ENCODE results near the gene GMFB. TPM values are rescaled to one million over a fixed set of nuclear protein-coding genes. Genes with fewer than 3 reads are reported as not detected.

The GMFB gene
- total RNA-seq (2022; extraction: Qiagen RNA extraction) = 33.4 to 93.4 TPM (median 42.3 TPM) in 5 replicates

DNA sequence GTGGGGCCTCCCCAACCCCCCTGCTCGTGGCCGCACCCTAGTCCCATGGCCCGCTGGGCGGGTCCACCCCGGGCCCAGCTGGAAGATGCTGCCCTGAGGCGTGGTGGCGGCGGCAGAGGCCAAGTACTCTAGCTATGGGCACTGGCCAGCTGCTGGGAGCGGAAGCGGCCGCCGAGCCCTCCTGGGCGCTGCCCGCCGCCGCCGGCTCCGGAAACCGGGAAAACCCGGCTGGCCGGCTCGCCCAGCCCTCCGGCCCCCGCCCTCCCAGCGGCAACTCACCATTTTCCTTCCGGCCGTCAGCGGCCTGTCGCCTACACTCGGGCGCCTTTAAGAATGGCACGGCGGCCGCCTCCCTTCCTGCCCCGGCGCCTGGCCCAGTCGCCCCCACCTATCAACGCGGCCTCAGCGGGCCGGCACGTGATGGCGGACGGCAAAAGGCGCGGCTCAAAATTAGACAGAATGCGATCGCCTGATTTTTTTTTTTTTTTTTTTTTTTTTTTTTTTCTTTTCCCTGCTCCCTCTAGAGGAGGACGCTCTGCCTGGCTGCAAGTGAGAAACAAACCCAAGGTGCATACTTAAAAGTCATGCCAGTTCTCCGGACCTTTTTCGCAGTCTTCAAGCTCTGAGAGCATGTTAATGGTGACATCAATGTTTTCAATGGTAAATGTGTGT is at the start of gene GMFB:
TSS of gene GMFB (minus strand) at position 335 of the 672 bp plus-strand sequence. CDS start at position 282, 53 bp downstream.

DNA sequence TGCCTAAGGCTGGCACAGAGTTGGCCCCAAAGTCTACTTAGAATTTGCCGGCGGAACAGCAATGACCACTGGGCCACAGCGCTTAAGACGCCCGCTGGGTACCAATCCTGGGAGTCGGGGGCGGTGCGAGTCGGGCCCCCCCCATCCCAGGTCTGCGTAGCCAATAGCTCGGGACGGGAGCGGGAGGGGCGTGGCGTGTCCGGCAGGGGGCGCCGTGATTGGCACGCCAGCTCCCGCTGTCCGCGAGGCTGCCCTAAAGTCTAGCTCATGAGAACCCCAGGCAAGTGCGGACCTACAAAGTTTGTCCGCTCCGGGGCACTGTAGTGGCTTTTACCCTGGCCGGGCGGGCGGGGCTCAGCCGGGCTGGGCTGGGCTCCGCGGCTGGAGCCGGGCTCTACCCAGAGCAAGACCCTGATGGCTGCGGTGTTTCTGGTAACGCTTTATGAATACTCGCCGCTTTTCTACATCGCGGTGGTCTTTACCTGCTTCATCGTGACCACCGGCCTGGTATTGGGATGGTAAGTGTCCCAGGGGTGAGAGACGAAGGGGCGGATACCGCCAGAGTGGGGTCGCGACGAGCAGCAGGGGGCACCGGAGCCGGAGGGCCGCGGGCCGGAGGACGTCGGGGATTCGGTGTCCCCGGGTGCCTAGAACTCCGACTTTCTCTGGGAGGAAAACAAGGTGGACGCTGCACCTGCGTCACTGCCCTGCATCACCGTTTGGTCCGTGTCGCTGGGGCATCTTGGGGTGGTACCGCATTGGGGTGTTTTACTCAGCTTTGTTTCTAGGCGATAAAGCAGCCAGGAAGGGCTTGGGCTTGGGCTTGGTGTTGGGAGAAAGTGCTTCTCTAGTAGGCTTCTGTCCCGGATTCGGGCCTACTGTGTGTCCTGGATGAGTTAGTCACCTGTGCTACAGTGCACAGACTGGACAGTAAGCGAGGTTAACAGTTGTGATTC is 21.0 kb upstream of the GMFB start, which contains the start of gene CGRRF1:
TSS of gene CGRRF1 (plus strand) at position 361 of the 956 bp plus-strand sequence. CDS start at position 415, 54 bp downstream.

DNA sequence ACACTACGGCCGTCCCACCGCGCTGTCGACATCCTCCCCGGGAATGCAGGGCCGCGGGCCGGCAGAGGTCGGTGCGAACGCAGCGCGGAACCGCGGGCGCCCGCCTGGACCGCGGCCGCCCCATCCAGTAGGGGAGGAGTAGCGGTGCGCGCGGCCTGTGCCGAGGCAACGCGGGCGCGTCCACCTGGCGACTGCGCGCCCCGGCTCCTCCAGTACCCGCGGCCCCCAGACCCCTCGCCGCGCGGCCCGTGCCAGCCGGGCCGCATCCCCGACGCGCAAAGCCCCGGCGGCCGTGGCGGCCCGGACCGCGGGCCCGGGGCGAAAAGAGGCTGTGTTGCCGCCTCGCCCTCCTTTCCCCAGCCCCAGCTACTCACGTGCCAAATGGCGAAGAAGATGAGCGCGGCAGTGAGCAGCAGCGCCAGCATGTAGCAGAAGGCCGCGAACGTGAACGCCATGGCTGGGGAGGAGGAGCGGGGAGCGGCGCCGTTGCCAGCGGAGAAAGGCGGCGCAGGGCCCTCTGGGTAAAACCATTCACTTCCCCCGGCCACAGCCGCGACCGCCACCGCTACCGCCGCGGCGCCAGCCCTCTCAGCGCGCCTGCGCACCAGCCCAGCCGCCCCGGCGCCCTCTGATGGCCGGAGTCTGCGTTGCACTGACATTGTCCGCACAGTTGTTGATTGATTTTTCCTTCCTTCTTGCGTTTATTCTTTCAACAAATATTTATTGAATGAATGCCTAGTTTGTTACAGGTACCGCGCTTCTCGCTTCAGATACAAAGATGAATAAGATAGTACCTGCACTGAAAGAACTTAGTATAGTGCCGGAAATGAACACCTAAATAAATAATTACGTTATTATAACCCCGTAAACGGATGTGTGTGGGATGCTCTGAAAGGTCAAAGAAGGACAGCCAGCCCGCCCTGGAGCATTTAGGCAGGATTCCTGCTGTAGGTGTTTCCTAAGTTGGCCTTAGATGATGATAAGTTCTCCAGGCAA is 47.6 kb downstream of the GMFB start, which contains the start of gene CNIH1:
TSS of gene CNIH1 (minus strand) at position 502 of the 996 bp plus-strand sequence. CDS start at position 455, 47 bp downstream.

Other genes with a start within 250 kb of the GMFB start
- 67.7 to 78.3 TPM (median 76.7 TPM) in 5 replicates for gene CDKN3, start 92.0 kb downstream of the GMFB start, total RNA-seq (2022; extraction: Qiagen RNA extraction)
- gene CNIH1, start 47.6 kb downstream of the GMFB start, total RNA-seq (2022; extraction: Qiagen RNA extraction) = 241 to 328 TPM (median 247 TPM) in 5 replicates
- 18.4 to 21.4 TPM (median 19.0 TPM) in 5 replicates for gene CGRRF1, start 20.9 kb upstream of the GMFB start, total RNA-seq (2022; extraction: Qiagen RNA extraction)
- gene SAMD4A, start 78.1 kb upstream of the GMFB start, total RNA-seq (2022; extraction: Qiagen RNA extraction) = 11.8 to 13.3 TPM (median 12.7 TPM) in 5 replicates